Sigmoid colon (tissue), 7 donors: ENCODE results near the gene PDLIM4. TPM values are rescaled to one million over a fixed set of nuclear protein-coding genes. Genes with fewer than 3 reads are reported as not detected.

ENCODE experiments used
- DNase-seq: peaks from one replicate; pipeline ENCODE4 v3.0.0-alpha.2; 2019
- H3K27ac ChIP-seq, 4 donors: fragments of 200-600 bp; sonication (generic); one replicate each; pipeline ENCODE4 v1.5.1; 2016 to 2019; ENCODE audit warnings: mild to moderate bottlenecking in 1 of 4
- H3K27me3 ChIP-seq, 3 donors: fragments of 200-600 bp; sonication (generic); one replicate each; pipeline ENCODE4 v1.5.1; 2019; ENCODE audit warnings: mild to moderate bottlenecking in 1 of 3
- H3K36me3 ChIP-seq, 4 donors: fragments of 200-600 bp; sonication (generic); one replicate each; pipeline ENCODE4 v1.5.1; 2016 to 2019
- H3K4me1 ChIP-seq, 4 donors: fragments of 200-600 bp; sonication (generic); one replicate each; pipeline ENCODE4 v1.5.1; 2017 to 2019
- H3K4me3 ChIP-seq, 4 donors: fragments of 200-600 bp; sonication (generic); one replicate each; pipeline ENCODE4 v1.5.1; 2017 to 2019; ENCODE audit warnings: mild to moderate bottlenecking in 2 of 4, moderate library complexity in 1 of 4
- H3K9me3 ChIP-seq, 4 donors: fragments of 200-600 bp in 3 of 4; sonication (generic) in 3 of 4; one replicate each; pipeline versions ENCODE4 v1.5.1 to v1.6.1; 2013 to 2019
- EP300 ChIP-seq, 4 donors: sonication (generic); formaldehyde crosslinking; IDR thresholded peaks; one replicate each; pipeline ENCODE4 v1.6.1; 2017; ENCODE audit warnings: antibody characterized with exemption in 4 of 4
- POLR2A ChIP-seq, 2 donors: fragments of 450-650 bp; IDR thresholded peaks; one replicate each; pipeline ENCODE4 v1.6.1; 2016; ENCODE audit warnings: antibody characterized with exemption in 2 of 2, mild to moderate bottlenecking in 2 of 2, moderate library complexity in 2 of 2
- POLR2AphosphoS5 ChIP-seq, 4 donors: sonication (generic); formaldehyde crosslinking; IDR thresholded peaks; one replicate each; pipeline ENCODE4 v1.6.1; 2017; ENCODE audit warnings: antibody characterized with exemption in 4 of 4
- WGBS, 2 donors: extraction: QIAGEN DNeasy Blood & Tissue Kit; methylation state at CpG; one replicate each; pipeline ENCODE4 v1.1.7; 2013; 5-methylcytosine and 5-hydroxymethylcytosine counted together
- intact Hi-C: fragments of 100-400 bp; cut with DNase I; formaldehyde crosslinking; loops from one replicate; pipeline ENCODE4 v1.15.1; 2023
- polyA plus RNA-seq, 3 donors: library from polyadenylated mRNA; stranded (reverse); fragments of 200-250 nt; gene quantifications; one replicate each; pipeline ENCODE4 v1.2.3, GENCODE V29; 2013
- total RNA-seq, 4 donors: library from RNA; depleted of rRNA; stranded (reverse); fragments of >200 nt; gene quantifications; one replicate each; pipeline ENCODE4 v1.1.0, GENCODE V29; 2016
- TF ChIP-seq, protein P1 (sequence below), 4 experiments: fragments of 450-650 bp in 3 of 4; fragments of 200-600 bp in 1 of 4; IDR thresholded peaks; one replicate each; pipeline ENCODE4 v1.5.1; 2016 to 2019; ENCODE audit warnings: antibody characterized with exemption in 4 of 4, mild to moderate bottlenecking in 3 of 4, moderate library complexity in 2 of 4
- donor health status: healthy with polysubstance abuse.
- donor health status: Bipolar disorder and iron deficiency.
- donor health status: healthy.

The PDLIM4 gene
- total and polyA plus RNA-seq, 7 donors = 2.1 to 133 (median 38.2) TPM

- 89 to 94% methylated on average over 6 of the region's 6 CpGs for WGBS, 2 donors
- Histone ChIP-seq H3K4me3 (peak overlapping the region; percentile 67 to 91 (median 86)), H3K4me1 (peaks cover 0 to 54% (median 50%) of the 10 kb centered on the region in 4 donors), H3K9me3 (no peaks in the 10 kb centered on the region), H3K27ac (peak overlapping the region; percentile 97 to 99 (median 98)), H3K36me3 (no peaks in the 10 kb centered on the region), H3K27me3 (no peaks in the 10 kb centered on the region)
- no peak for DNase-seq
- intact Hi-C loops = no loop called here
- TF ChIP-seq POLR2AphosphoS5 (IDR thresholded peaks at IDR 0.05) (no peak), POLR2A (IDR thresholded peaks at IDR 0.05) (no peak), EP300 (IDR thresholded peaks at IDR 0.05) (no peak)
- TF ChIP-seq, protein P1, sequence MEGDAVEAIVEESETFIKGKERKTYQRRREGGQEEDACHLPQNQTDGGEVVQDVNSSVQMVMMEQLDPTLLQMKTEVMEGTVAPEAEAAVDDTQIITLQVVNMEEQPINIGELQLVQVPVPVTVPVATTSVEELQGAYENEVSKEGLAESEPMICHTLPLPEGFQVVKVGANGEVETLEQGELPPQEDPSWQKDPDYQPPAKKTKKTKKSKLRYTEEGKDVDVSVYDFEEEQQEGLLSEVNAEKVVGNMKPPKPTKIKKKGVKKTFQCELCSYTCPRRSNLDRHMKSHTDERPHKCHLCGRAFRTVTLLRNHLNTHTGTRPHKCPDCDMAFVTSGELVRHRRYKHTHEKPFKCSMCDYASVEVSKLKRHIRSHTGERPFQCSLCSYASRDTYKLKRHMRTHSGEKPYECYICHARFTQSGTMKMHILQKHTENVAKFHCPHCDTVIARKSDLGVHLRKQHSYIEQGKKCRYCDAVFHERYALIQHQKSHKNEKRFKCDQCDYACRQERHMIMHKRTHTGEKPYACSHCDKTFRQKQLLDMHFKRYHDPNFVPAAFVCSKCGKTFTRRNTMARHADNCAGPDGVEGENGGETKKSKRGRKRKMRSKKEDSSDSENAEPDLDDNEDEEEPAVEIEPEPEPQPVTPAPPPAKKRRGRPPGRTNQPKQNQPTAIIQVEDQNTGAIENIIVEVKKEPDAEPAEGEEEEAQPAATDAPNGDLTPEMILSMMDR (IDR thresholded peaks at IDR 0.05) = no peak
Observed at GRCh38 chr5:132256783-132257130, 739 bp upstream of the PDLIM4 start.

DNA sequence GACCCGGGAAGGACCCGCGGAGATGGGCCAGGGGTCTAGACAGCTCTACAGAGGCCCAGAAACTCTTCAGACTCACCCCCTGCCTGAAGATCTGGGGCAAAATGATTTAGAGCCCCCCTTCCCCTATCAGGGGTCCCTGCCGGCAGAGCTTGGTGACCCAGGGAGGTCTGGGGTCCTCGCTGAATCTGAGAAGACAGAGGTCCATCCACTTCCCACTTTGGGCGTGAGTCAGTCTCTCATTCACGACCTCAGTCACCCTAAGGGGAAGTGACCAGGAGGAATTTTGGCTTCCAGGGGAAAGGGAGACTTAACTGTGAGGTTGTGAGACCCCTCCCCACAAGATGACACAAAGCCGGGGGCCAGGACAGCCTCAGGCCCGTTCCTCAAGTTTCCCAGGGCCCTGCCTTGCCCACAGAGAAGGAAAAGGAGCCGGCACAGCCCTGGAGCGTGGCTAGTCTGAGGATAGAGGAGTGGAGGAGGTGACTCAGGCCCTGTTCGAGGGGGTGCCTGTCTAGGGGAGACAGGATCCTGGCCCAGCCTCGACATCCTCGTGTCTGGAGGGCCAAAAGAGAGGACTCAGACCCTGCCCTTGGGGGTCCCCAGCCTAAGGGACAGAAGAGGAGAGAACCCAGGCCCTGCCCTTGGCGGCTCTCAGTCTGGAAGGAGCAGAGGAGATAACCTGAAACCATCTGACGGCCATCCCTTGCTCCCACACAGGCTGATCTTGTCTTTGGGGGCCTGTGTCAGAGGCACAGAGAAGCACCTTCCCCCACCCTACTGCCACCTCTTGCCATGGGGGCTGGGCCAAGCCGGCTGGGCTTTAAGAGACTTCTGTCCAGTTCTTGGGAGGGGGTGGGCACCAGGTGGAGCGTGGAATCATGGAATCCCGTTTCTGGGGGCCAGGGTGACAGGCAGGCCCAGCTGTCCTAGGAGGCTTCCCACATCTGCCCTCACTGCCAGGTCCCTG, 889 bp downstream of the PDLIM4 start:
- Histone ChIP-seq H3K27ac (peak overlapping the region; percentile 97 to 99 (median 98)), H3K9me3 (no peaks in the 10 kb centered on the region), H3K36me3 (peaks cover 0 to 15% (median 0%) of the 10 kb centered on the region in 4 donors), H3K4me3 (peak overlapping the region; percentile 67 to 91 (median 86)), H3K4me1 (peaks cover 0 to 70% (median 66%) of the 10 kb centered on the region in 4 donors), H3K27me3 (no peaks in the 10 kb centered on the region)
- intact Hi-C loops = loop anchor here (1.0 to 2.0 kb wide), 2 partner anchors 33 to 34 kb away; no protein-coding TSS in a partner anchor
- 66 to 78% methylated on average over 19 of the region's 19 CpGs for WGBS, 2 donors
- DNase-seq = peak; percentile 85
- TF ChIP-seq EP300 (IDR thresholded peaks at IDR 0.05) = no peak
- TF ChIP-seq POLR2A (IDR thresholded peaks at IDR 0.05) = no peak
- TF ChIP-seq, protein P1 (IDR thresholded peaks at IDR 0.05) = no peak
- TF ChIP-seq POLR2AphosphoS5 (IDR thresholded peaks at IDR 0.05) = peak in 3 of 4 donors; percentile 16 to 47 (median 46)

DNA sequence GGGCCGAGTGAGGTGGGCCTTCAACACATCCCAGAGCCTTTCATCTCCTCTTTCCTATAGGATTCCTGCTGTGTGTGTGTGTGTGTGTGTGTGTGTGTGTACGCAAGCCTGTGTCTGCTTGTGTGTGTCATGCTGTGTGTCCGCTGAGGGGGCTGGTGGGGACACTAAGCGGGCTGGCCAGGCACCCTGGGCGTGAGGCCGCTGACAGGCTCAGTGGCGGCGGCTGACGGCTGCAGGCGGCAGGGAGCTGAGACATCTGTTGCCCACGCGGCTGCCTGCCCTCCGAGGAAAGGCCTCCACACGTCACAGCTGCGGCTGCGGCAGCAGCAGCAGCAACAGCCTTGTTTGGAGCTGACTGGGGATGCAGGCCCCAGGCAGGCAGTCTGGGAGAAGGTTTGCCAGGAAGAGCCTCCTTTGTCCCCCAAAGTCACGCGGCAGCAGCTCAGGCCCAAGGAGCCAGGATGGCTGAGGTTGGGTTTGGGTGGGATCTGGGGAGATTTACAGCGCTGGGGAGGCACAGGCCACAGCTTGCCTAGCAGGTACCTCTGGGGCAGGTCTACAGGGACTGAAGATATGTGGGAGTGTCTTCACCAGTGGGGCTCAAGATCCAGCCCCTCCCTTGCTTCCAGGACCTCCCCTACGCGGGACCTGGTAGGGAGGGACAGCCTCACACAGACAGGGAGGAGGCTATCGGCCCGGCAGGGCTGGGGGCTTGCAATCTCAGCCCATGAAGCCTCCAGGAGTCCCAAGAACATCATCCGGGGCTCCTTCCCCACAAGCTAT, 1.8 kb downstream of the PDLIM4 start:
- peak; percentile 96 for DNase-seq
- H3K27ac ChIP-seq = peak overlapping the region; percentile 97 to 99 (median 98)
- peaks cover 0 to 76% (median 73%) of the 10 kb centered on the region in 4 donors for H3K4me1 ChIP-seq
- TF ChIP-seq EP300 (IDR thresholded peaks at IDR 0.05) (peak in 2 of 4 donors; percentile 47 to 78), POLR2AphosphoS5 (IDR thresholded peaks at IDR 0.05) (peak; percentile 81 to 94 (median 88)), POLR2A (IDR thresholded peaks at IDR 0.05) (peak; percentile 47 to 87)
- TF ChIP-seq, protein P1 (IDR thresholded peaks at IDR 0.05) = no peak
- intact Hi-C loops = loop anchor here (2.0 kb wide), 1 partner anchor 34 kb away; no protein-coding TSS in a partner anchor
- H3K36me3 ChIP-seq = peaks cover 0 to 17% (median 0%) of the 10 kb centered on the region in 4 donors
- peak overlapping the region; percentile 67 to 91 (median 86) for H3K4me3 ChIP-seq
- WGBS, 2 donors = 68 to 81% methylated on average over 24 of the region's 24 CpGs
- H3K27me3 ChIP-seq = no peaks in the 10 kb centered on the region
- no peaks in the 10 kb centered on the region for H3K9me3 ChIP-seq

DNA sequence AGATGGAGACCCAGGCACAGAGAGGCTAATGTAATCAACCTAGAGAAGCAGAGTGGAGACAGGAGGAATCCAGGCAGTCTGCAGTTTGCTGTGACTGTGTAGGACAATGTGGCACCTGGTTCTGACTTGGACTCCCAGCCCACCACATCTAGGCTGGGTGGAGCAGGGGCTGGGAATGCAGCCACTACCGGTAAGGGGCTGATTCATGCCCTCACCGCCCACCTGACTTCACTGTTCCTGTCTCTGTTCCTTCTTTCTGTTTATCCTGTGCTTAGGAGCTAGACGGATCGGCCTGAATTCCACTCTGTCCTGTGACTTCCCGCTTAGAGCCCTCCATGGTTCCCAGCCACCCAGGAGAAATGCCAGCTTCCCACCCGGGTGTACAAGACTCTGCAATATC, 2.6 kb downstream of the PDLIM4 start:
- Histone ChIP-seq H3K27me3 (no peaks in the 10 kb centered on the region), H3K9me3 (no peaks in the 10 kb centered on the region), H3K36me3 (peaks cover 0 to 17% (median 0%) of the 10 kb centered on the region in 4 donors), H3K4me1 (peaks cover 0 to 76% (median 73%) of the 10 kb centered on the region in 4 donors), H3K27ac (peak overlapping the region; percentile 97 to 99 (median 98)), H3K4me3 (peak overlapping the region; percentile 67 to 91 (median 86))
- 72 to 80% methylated on average over 6 of the region's 6 CpGs for WGBS, 2 donors
- no peak for DNase-seq
- peak in 2 of 4 donors; percentile 8 to 96 for TF ChIP-seq EP300 (IDR thresholded peaks at IDR 0.05)
- peak in 3 of 4 donors; percentile 24 to 91 (median 47) for TF ChIP-seq POLR2AphosphoS5 (IDR thresholded peaks at IDR 0.05)
- TF ChIP-seq, protein P1 (IDR thresholded peaks at IDR 0.05) = no peak
- intact Hi-C loops = loop anchor here (10.0 kb wide), 1 partner anchor 235 kb away; the partner anchor contains the start of gene IRF1
